SK-N-SH treated with all-trans-retinoic acid at 6 μM for 48 hours (cell line): ENCODE measurements around the gene LRP10.

Experiments
- CREB5 ChIP-seq: fragments of 250-450 bp; sonication (Bioruptor Pico); IDR thresholded peaks from 2 replicates; pipeline ENCODE4 v1.5.1; 2020; ENCODE audit warnings: low read depth, mild to moderate bottlenecking, moderate library complexity
- CSDC2 ChIP-seq: fragments of 250-450 bp; sonication (Bioruptor Pico); IDR thresholded peaks from 2 replicates; pipeline ENCODE4 v1.5.0; 2020; ENCODE audit warnings: mild to moderate bottlenecking, moderate library complexity
- TCF4 ChIP-seq: fragments of 250-450 bp; sonication (Bioruptor Pico); IDR thresholded peaks from 2 replicates; pipeline ENCODE4 v1.8.0; 2021; ENCODE audit warnings: mild to moderate bottlenecking, moderate library complexity, borderline replicate concordance
- ZNF565 ChIP-seq: fragments of 450-650 bp; formaldehyde crosslinking; conservative IDR thresholded peaks from 2 replicates; pipeline ENCODE4 v1.5.0; 2020; ENCODE audit warnings: low read depth, mild to moderate bottlenecking, moderate library complexity
- TF ChIP-seq, protein P1 (sequence below): fragments of 250-450 bp; sonication (Bioruptor Pico); IDR thresholded peaks from 2 replicates; pipeline ENCODE4 v1.8.0; 2020; ENCODE audit warnings: mild to moderate bottlenecking, moderate library complexity, borderline replicate concordance

DNA sequence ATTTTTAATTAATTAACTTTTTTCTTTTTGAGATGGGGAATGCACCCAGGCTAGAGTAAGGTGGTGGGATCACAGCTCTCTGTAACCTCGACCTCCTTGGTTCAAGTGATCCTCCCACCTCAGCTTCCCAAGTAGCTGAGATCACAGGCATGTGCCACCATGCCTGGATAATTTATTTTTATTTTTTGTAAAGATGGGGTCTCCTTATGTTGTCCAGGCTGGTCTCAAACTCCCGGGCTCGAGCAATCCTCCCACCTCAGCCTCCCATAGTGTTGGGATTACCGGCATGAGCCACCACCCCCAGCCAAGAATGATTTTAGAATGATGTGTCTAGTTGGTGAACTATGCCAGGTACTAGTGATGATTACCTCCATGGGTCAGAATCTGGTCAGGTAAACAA, 6.6 kb upstream of the LRP10 start:
- no peak for TF ChIP-seq CREB5 (CRISPR knock-in tag)
- TF ChIP-seq CSDC2 (CRISPR knock-in tag) = no peak
- TF ChIP-seq, protein P1, sequence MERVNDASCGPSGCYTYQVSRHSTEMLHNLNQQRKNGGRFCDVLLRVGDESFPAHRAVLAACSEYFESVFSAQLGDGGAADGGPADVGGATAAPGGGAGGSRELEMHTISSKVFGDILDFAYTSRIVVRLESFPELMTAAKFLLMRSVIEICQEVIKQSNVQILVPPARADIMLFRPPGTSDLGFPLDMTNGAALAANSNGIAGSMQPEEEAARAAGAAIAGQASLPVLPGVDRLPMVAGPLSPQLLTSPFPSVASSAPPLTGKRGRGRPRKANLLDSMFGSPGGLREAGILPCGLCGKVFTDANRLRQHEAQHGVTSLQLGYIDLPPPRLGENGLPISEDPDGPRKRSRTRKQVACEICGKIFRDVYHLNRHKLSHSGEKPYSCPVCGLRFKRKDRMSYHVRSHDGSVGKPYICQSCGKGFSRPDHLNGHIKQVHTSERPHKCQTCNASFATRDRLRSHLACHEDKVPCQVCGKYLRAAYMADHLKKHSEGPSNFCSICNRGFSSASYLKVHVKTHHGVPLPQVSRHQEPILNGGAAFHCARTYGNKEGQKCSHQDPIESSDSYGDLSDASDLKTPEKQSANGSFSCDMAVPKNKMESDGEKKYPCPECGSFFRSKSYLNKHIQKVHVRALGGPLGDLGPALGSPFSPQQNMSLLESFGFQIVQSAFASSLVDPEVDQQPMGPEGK (CRISPR knock-in tag) = no peak
- no peak for TF ChIP-seq ZNF565 (CRISPR knock-in tag)
- no peak for TF ChIP-seq TCF4 (CRISPR knock-in tag)
